Immature natural killer cell (primary cell): ENCODE measurements around the gene EPC2. TPM values are rescaled to one million over a fixed set of nuclear protein-coding genes. Genes with fewer than 3 reads are reported as not detected.
"Not testable (repeated sequence)": the region's sequence is repeated elsewhere in the genome, so short reads cannot be mapped to it uniquely, and the experiment has no call there.

Experiments used
- DNase-seq, 3 donors: peaks; one replicate each; pipeline ENCODE4 v3.0.0; 2022; ENCODE audit warnings: mixed read lengths in 1 of 3
- H3K27ac Mint-ChIP-seq, 6 donors: one replicate each; pipeline ENCODE4 v1.8.0; 2020; ENCODE audit warnings: mixed read lengths in 6 of 6, mild to moderate bottlenecking in 5 of 6, inconsistent platforms in 4 of 6, moderate library complexity in 3 of 6
- H3K27me3 Mint-ChIP-seq, 3 donors: one replicate each; pipeline ENCODE4 v1.8.0; 2020 to 2021; ENCODE audit warnings: low read depth in 3 of 3, mild to moderate bottlenecking in 3 of 3, mixed read lengths in 3 of 3, moderate library complexity in 3 of 3, inconsistent platforms in 1 of 3
- H3K36me3 Mint-ChIP-seq, 3 donors: one replicate each; pipeline ENCODE4 v1.8.0; 2020; ENCODE audit warnings: mixed read lengths in 3 of 3, inconsistent platforms in 2 of 3, mild to moderate bottlenecking in 2 of 3
- H3K4me1 Mint-ChIP-seq, 2 donors: one replicate each; pipeline ENCODE4 v1.8.0; 2020; ENCODE audit warnings: inconsistent platforms in 2 of 2, mild to moderate bottlenecking in 2 of 2, mixed read lengths in 2 of 2, moderate library complexity in 1 of 2
- H3K4me3 Mint-ChIP-seq, 5 donors: one replicate each; pipeline ENCODE4 v1.8.0; 2020; ENCODE audit warnings: mild to moderate bottlenecking in 5 of 5, mixed read lengths in 5 of 5, inconsistent platforms in 3 of 5, moderate library complexity in 3 of 5
- H3K9me3 Mint-ChIP-seq, 6 donors: one replicate each; pipeline ENCODE4 v1.8.0; 2020; ENCODE audit warnings: mild to moderate bottlenecking in 6 of 6, mixed read lengths in 6 of 6, inconsistent platforms in 4 of 6, moderate library complexity in 3 of 6
- polyA plus RNA-seq, 3 donors: library from polyadenylated mRNA; unstranded; fragments of 300-500 nt; fragmentation: Illumina TruSeq; gene quantifications; one replicate each; pipeline ENCODE4 v1.2.3, GENCODE V29; 2021

The EPC2 gene
- polyA plus RNA-seq, 3 donors from 2014 or later = 1.8 to 2.8 (median 2.8) TPM

GRCh38 chr2:148790172-148790571, 145.6 kb downstream of the EPC2 start:
- not testable (repeated sequence) for H3K27ac Mint-ChIP-seq, H3K4me1 Mint-ChIP-seq, DNase-seq, H3K9me3 Mint-ChIP-seq, H3K27me3 Mint-ChIP-seq, H3K4me3 Mint-ChIP-seq
- H3K36me3 Mint-ChIP-seq = peaks cover 5 to 33% (median 29%) of the 10 kb centered on the region in 3 donors

- H3K27me3 Mint-ChIP-seq = peaks cover 0 to 4% (median 3%) of the 10 kb centered on the region in 3 donors
- no peak overlapping the region for H3K4me3 Mint-ChIP-seq
- no peaks in the 10 kb centered on the region for H3K9me3 Mint-ChIP-seq
- no peaks in the 10 kb centered on the region for H3K4me1 Mint-ChIP-seq
- H3K27ac Mint-ChIP-seq = no peak overlapping the region
- DNase-seq = no peak
- H3K36me3 Mint-ChIP-seq = peaks cover 0 to 13% (median 12%) of the 10 kb centered on the region in 3 donors
These were observed 150.0 kb downstream of the EPC2 start for GRCh38 chr2:148794558-148794957.

GRCh38 chr2:148796735-148797512, 152.4 kb downstream of the EPC2 start:
- Mint-ChIP-seq H3K27ac (no peak overlapping the region), H3K4me1 (no peaks in the 10 kb centered on the region), H3K27me3 (peaks cover 1 to 8% (median 2%) of the 10 kb centered on the region in 3 donors), H3K36me3 (no peaks in the 10 kb centered on the region), H3K4me3 (no peak overlapping the region), H3K9me3 (no peaks in the 10 kb centered on the region)
- DNase-seq = no peak

- Mint-ChIP-seq H3K9me3 (peaks cover 0 to 9% (median 0%) of the 10 kb centered on the region in 6 donors), H3K36me3 (peaks cover 0 to 4% (median 0%) of the 10 kb centered on the region in 3 donors), H3K4me1 (no peaks in the 10 kb centered on the region), H3K27ac (no peak overlapping the region), H3K4me3 (no peak overlapping the region), H3K27me3 (peaks cover 1 to 9% (median 3%) of the 10 kb centered on the region in 3 donors)
- no peak for DNase-seq
These were observed 158.1 kb downstream of the EPC2 start for GRCh38 chr2:148802448-148803220.

GRCh38 chr2:148810081-148810480, 165.5 kb downstream of the EPC2 start:
- H3K4me3 Mint-ChIP-seq = no peak overlapping the region
- no peaks in the 10 kb centered on the region for H3K4me1 Mint-ChIP-seq
- H3K9me3 Mint-ChIP-seq = peaks cover 0 to 9% (median 0%) of the 10 kb centered on the region in 6 donors
- peaks cover 0 to 4% (median 0%) of the 10 kb centered on the region in 3 donors for H3K36me3 Mint-ChIP-seq
- DNase-seq = no peak
- no peak overlapping the region for H3K27ac Mint-ChIP-seq
- H3K27me3 Mint-ChIP-seq = peaks cover 1 to 15% (median 1%) of the 10 kb centered on the region in 3 donors

- no peak overlapping the region for H3K4me3 Mint-ChIP-seq
- H3K9me3 Mint-ChIP-seq = peaks cover 0 to 2% (median 0%) of the 10 kb centered on the region in 6 donors
- H3K27ac Mint-ChIP-seq = no peak overlapping the region
- peaks cover 0 to 4% of the 10 kb centered on the region in 2 donors for H3K4me1 Mint-ChIP-seq
- H3K27me3 Mint-ChIP-seq = peaks cover 0 to 13% (median 1%) of the 10 kb centered on the region in 3 donors
- DNase-seq = no peak
- no peaks in the 10 kb centered on the region for H3K36me3 Mint-ChIP-seq
These were observed 167.8 kb downstream of the EPC2 start for GRCh38 chr2:148812306-148812705.

- peaks cover 0 to 4% of the 10 kb centered on the region in 2 donors for H3K4me1 Mint-ChIP-seq
- peaks cover 0 to 8% (median 1%) of the 10 kb centered on the region in 3 donors for H3K27me3 Mint-ChIP-seq
- H3K4me3 Mint-ChIP-seq = peak overlapping the region in 1 of 5 donors; percentile 8
- H3K36me3 Mint-ChIP-seq = no peaks in the 10 kb centered on the region
- H3K27ac Mint-ChIP-seq = no peak overlapping the region
- peak in 1 of 3 donors; percentile 36 for DNase-seq
- peaks cover 0 to 2% (median 0%) of the 10 kb centered on the region in 6 donors for H3K9me3 Mint-ChIP-seq
These were observed 169.1 kb downstream of the EPC2 start for GRCh38 chr2:148813603-148814065.

- peaks cover 0 to 8% (median 1%) of the 10 kb centered on the region in 3 donors for H3K27me3 Mint-ChIP-seq
- DNase-seq = no peak
- no peak overlapping the region for H3K27ac Mint-ChIP-seq
- no peak overlapping the region for H3K4me3 Mint-ChIP-seq
- no peaks in the 10 kb centered on the region for H3K36me3 Mint-ChIP-seq
- H3K9me3 Mint-ChIP-seq = peaks cover 0 to 2% (median 0%) of the 10 kb centered on the region in 6 donors
- peaks cover 0 to 4% of the 10 kb centered on the region in 2 donors for H3K4me1 Mint-ChIP-seq
These were observed 169.8 kb downstream of the EPC2 start for GRCh38 chr2:148814143-148814859.

- DNase-seq = no peak
- H3K27ac Mint-ChIP-seq = no peak overlapping the region
These were observed 170.4 kb downstream of the EPC2 start for GRCh38 chr2:148814860-148815419.

GRCh38 chr2:148816176-148816575, 171.6 kb downstream of the EPC2 start:
- H3K27ac Mint-ChIP-seq = no peak overlapping the region
- H3K4me3 Mint-ChIP-seq = no peak overlapping the region
- H3K4me1 Mint-ChIP-seq = peaks cover 0 to 4% of the 10 kb centered on the region in 2 donors
- H3K9me3 Mint-ChIP-seq = no peaks in the 10 kb centered on the region
- peaks cover 0 to 7% (median 1%) of the 10 kb centered on the region in 3 donors for H3K27me3 Mint-ChIP-seq
- H3K36me3 Mint-ChIP-seq = no peaks in the 10 kb centered on the region
- no peak for DNase-seq

More at GRCh38 chr2:148814860-148815419, 170.4 kb downstream of the EPC2 start:
- Mint-ChIP-seq H3K9me3 (peaks cover 0 to under 1% (median 0%) of the 10 kb centered on the region in 6 donors), H3K4me3 (no peak overlapping the region), H3K4me1 (peaks cover 0 to 4% of the 10 kb centered on the region in 2 donors), H3K36me3 (no peaks in the 10 kb centered on the region), H3K27me3 (peaks cover 0 to 8% (median 1%) of the 10 kb centered on the region in 3 donors)

GRCh38 chr2:148817210-148817708, 172.7 kb downstream of the EPC2 start:
- Mint-ChIP-seq H3K4me1 (peaks cover 0 to 4% of the 10 kb centered on the region in 2 donors), H3K27me3 (peaks cover 0 to 7% (median 1%) of the 10 kb centered on the region in 3 donors), H3K36me3 (no peaks in the 10 kb centered on the region), H3K9me3 (no peaks in the 10 kb centered on the region), H3K4me3 (peak overlapping the region in 3 of 5 donors; percentile 22 to 53 (median 41)), H3K27ac (no peak overlapping the region)
- DNase-seq = no peak

GRCh38 chr2:148819019-148819585, 174.6 kb downstream of the EPC2 start:
- no peaks in the 10 kb centered on the region for H3K9me3 Mint-ChIP-seq
- no peaks in the 10 kb centered on the region for H3K36me3 Mint-ChIP-seq
- peaks cover 0 to 4% (median 2%) of the 10 kb centered on the region in 3 donors for H3K27me3 Mint-ChIP-seq
- H3K4me3 Mint-ChIP-seq = no peak overlapping the region
- H3K4me1 Mint-ChIP-seq = peaks cover 0 to 4% of the 10 kb centered on the region in 2 donors
- H3K27ac Mint-ChIP-seq = no peak overlapping the region
- DNase-seq = no peak

GRCh38 chr2:148824190-148824589, 179.6 kb downstream of the EPC2 start:
- H3K27ac Mint-ChIP-seq = no peak overlapping the region
- no peaks in the 10 kb centered on the region for H3K9me3 Mint-ChIP-seq
- no peaks in the 10 kb centered on the region for H3K36me3 Mint-ChIP-seq
- no peaks in the 10 kb centered on the region for H3K4me1 Mint-ChIP-seq
- H3K27me3 Mint-ChIP-seq = peaks cover 0 to 9% (median 4%) of the 10 kb centered on the region in 3 donors
- no peak overlapping the region for H3K4me3 Mint-ChIP-seq
- DNase-seq = no peak
